A549 (cell line): ENCODE results near the gene REP15.

Experiments used
- CBX8 ChIP-seq: fragments of 200-600 bp; sonication (generic); IDR thresholded peaks from 2 replicates; pipeline ENCODE4 v1.6.1; 2016
- CTCF ChIP-seq: fragments of >200 bp; sonication (Bioruptor Twin); formaldehyde crosslinking; IDR thresholded peaks from 3 replicates; pipeline ENCODE4 v1.5.1; 2016
- HOXB13 ChIP-seq: fragments of 250-450 bp; sonication (Bioruptor Pico); IDR thresholded peaks from 2 replicates; pipeline ENCODE4 v1.5.0; 2020; ENCODE audit warnings: low read depth, mild to moderate bottlenecking, moderate library complexity
- KDM5A ChIP-seq: fragments of 200-600 bp; sonication (generic); IDR thresholded peaks from 2 replicates; pipeline ENCODE4 v1.6.1; 2016; ENCODE audit warnings: antibody characterized with exemption, mild to moderate bottlenecking
- MAZ ChIP-seq: fragments of 150-350 bp; IDR thresholded peaks from 2 replicates; pipeline ENCODE4 v1.6.1; 2014; ENCODE audit warnings: antibody characterized with exemption, low read depth, low read length, borderline replicate concordance
- RNF2 ChIP-seq: fragments of 200-600 bp; sonication (generic); IDR thresholded peaks from 2 replicates; pipeline ENCODE4 v1.6.1; 2016; ENCODE audit warnings: low read depth, mild to moderate bottlenecking, antibody characterized with exemption, moderate library complexity, borderline replicate concordance
- TF ChIP-seq, protein P1 (sequence below): fragments of 200-600 bp; sonication (generic); IDR thresholded peaks from 2 replicates; pipeline ENCODE4 v1.6.1; 2016; ENCODE audit warnings: antibody characterized with exemption, mild to moderate bottlenecking, moderate library complexity

- TF ChIP-seq CBX8 (no peak), KDM5A (no peak), CTCF (no peak), RNF2 (no peak), HOXB13 (CRISPR knock-in tag) (no peak), MAZ (no peak)
- TF ChIP-seq, protein P1, sequence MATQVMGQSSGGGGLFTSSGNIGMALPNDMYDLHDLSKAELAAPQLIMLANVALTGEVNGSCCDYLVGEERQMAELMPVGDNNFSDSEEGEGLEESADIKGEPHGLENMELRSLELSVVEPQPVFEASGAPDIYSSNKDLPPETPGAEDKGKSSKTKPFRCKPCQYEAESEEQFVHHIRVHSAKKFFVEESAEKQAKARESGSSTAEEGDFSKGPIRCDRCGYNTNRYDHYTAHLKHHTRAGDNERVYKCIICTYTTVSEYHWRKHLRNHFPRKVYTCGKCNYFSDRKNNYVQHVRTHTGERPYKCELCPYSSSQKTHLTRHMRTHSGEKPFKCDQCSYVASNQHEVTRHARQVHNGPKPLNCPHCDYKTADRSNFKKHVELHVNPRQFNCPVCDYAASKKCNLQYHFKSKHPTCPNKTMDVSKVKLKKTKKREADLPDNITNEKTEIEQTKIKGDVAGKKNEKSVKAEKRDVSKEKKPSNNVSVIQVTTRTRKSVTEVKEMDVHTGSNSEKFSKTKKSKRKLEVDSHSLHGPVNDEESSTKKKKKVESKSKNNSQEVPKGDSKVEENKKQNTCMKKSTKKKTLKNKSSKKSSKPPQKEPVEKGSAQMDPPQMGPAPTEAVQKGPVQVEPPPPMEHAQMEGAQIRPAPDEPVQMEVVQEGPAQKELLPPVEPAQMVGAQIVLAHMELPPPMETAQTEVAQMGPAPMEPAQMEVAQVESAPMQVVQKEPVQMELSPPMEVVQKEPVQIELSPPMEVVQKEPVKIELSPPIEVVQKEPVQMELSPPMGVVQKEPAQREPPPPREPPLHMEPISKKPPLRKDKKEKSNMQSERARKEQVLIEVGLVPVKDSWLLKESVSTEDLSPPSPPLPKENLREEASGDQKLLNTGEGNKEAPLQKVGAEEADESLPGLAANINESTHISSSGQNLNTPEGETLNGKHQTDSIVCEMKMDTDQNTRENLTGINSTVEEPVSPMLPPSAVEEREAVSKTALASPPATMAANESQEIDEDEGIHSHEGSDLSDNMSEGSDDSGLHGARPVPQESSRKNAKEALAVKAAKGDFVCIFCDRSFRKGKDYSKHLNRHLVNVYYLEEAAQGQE: no peak
Observed at GRCh38 chr12:27688671-27689070, 7.6 kb upstream of the REP15 start.
